Measurements from ENCODE around the gene F2. TPM values are rescaled to one million over a fixed set of nuclear protein-coding genes. Genes with fewer than 3 reads are reported as not detected.

Gene F2
- total RNA-seq, 2 donors from 2014 or later = not detected

DNA sequence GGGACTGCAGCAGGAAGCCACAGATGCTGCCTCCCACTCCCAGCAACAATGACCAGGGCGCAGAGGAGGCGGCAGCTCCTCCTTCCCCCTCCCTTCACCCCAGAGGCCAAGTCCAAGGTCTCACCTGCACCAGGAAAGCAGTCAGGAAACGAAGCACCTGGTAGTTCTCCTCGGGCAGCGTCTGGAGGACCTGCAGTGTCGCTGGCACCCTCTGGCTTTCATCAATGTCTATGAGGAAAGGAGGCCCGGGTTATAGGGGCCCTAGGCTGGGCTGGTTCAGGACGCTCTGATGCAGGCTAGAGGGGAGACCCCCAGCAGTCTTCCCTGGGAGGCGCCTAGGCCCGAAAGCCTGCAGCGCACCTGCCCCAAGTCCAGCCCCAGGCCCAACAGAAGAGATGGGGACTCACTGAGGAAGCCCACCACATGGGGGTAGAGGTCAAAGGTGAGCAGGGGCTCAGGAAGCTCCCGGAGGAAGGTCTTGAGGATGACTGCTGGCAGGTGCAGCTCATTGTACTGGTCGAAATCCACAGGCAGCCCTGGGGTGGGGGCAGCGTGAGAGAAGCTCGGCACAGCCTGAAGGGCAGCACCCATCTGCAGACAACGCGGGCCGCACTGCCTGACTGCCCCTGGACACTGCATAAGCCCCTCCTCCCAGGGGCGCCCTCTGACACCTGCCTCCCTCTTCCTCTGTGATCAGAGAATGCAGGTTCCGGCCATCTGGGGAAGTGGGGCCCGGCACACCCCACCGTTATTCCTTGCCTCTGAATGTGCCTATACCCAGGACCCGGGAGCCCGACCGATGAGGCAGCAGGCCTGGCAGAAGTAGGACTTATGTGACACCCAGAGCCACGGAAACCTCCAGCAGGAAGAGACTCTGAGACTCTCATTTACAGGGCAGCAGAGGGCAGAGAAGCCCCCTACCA is 39.5 kb upstream of the F2 start:
- no peak for ATAC-seq (replicated peaks)
- no peaks in the 10 kb centered on the region for H3K27me3 Mint-ChIP-seq
- no peak overlapping the region for H3K4me3 Mint-ChIP-seq
- peaks cover 7% of the 10 kb centered on the region for H3K4me1 Mint-ChIP-seq
- peaks cover 63% of the 10 kb centered on the region for H3K36me3 Mint-ChIP-seq (ENCODE audit: low read depth)
- H3K9me3 Mint-ChIP-seq = no peaks in the 10 kb centered on the region
- no peak overlapping the region for H3K27ac Mint-ChIP-seq

DNA sequence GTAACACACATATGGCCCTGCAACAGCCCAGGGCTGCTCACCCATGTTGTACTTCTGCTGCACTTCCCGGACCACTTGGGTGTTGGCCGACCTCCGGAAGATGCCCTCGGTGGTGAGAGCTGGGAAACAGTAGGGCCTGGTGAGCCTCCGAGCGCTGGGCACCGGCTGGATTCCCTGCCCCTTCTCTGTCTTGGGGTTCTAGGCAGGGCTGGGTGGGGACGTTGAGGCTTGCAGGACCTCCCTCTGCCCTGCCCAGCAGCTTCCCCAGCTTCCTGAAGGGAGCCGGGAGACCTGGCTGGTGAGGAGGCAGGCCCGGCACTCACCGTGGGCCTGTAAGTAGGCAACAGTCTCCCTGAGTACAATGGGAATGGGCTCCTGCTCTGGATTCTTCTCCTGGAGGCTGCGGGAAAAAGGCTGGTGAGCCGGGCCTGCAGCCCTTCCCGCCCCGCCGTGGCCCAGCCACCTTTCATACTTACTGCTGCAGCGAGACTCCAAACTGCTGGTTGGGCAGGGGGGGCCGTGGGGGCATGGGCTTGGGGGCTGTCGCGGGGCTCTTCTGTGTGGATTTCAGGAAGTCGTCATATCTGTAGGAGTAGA is 38.8 kb upstream of the F2 start:
- H3K27me3 Mint-ChIP-seq = no peaks in the 10 kb centered on the region
- no peak overlapping the region for H3K4me3 Mint-ChIP-seq
- no peaks in the 10 kb centered on the region for H3K9me3 Mint-ChIP-seq
- H3K27ac Mint-ChIP-seq = no peak overlapping the region
- ATAC-seq (replicated peaks) = no peak
- H3K4me1 Mint-ChIP-seq = peaks cover 7% of the 10 kb centered on the region
- H3K36me3 Mint-ChIP-seq (ENCODE audit: low read depth) = peaks cover 71% of the 10 kb centered on the region

DNA sequence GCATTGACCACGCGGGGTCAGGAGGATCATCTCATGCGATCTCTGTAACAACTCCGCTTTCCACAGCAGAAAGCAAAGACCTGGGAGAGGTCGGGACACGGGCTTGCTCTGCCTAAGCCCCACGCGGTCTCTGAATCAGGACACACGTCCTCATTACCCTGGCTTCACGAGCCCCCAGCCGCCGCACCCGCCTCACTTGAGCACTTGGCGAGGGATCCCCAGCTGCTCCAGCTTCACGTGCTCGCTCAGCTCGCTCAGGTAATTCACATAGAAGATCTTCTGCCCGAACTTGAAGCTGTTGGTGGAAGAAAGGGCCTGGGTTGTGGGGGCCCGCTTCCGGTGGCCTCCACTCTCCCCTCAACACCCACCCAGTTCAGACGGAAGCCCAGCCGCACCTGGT is 38.2 kb upstream of the F2 start:
- Mint-ChIP-seq H3K36me3 (ENCODE audit: low read depth) (peaks cover 73% of the 10 kb centered on the region), H3K27me3 (no peaks in the 10 kb centered on the region), H3K9me3 (no peaks in the 10 kb centered on the region), H3K4me1 (peaks cover 7% of the 10 kb centered on the region), H3K27ac (no peak overlapping the region), H3K4me3 (no peak overlapping the region)
- no peak for ATAC-seq (replicated peaks)

DNA sequence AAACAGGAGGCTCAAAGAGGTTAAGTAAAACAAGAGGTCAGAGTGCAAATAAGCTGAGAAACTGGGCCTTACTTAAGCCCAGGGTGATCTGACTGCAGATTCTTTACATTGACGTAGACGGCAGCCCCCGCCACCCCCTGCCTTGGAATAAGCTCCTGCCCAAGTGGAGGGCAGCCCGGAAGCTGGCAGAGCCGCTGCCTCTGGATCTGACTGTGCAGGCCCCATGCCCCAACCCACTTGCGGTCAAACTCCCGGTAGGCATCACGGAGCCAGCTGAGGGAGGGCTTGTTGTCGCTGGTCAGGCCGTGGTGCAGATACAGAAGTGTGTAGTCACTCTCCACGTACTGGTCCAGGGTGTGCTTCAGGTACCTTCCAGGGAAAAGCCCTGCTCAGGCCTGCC is 37.2 kb upstream of the F2 start:
- no peak overlapping the region for H3K4me3 Mint-ChIP-seq
- no peak for ATAC-seq (replicated peaks)
- H3K27me3 Mint-ChIP-seq = no peaks in the 10 kb centered on the region
- no peak overlapping the region for H3K27ac Mint-ChIP-seq
- no peaks in the 10 kb centered on the region for H3K9me3 Mint-ChIP-seq
- peaks cover 81% of the 10 kb centered on the region for H3K36me3 Mint-ChIP-seq (ENCODE audit: low read depth)
- H3K4me1 Mint-ChIP-seq = peaks cover 6% of the 10 kb centered on the region

DNA sequence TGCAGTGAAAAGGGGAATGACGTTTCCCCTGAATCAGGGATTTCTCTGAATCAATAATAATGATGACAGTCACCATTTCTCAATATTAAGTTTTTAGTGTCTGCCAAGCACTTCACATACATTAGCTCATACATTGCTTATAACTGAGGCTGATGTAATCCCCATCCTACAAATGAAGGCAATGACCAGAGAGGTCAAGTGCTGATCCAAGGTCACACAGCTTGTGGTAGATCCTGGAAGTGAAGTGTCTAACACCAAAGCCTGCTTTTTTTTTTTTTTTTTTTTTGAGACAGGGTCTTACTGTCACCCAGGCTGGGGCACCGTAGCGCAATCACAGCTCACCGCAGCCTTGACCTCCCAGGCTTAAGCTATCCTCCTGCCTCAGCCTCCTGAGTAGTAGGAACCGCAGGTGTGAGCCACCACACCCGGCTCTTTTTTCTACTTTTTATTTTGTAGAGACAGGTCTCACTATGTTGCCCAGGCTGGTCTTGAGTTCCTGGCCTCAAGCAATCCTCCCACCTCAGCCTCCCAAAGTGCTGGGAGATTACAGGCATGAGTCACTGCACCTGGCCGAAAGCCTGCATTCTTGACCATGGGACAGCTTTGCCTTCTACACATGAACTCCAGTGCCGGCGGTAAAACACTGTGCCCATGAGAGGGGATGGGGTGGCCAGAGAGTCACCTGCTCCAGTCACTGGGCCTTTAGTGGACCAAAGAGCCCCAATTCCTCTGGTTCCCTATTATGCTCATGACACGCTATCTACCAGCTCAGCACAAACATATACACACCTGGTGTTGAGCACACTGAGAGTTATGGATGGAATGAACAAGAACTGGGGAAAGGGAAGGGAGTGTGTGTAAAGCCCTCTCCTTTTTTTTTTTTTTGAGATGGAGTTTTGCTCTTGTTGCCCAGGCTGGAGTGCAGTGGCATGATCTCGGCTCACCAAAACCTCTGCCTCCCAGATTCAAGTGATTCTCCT is 36.0 kb upstream of the F2 start:
- Mint-ChIP-seq H3K27ac (no peak overlapping the region), H3K27me3 (no peaks in the 10 kb centered on the region), H3K4me3 (no peak overlapping the region), H3K36me3 (ENCODE audit: low read depth) (peaks cover 84% of the 10 kb centered on the region), H3K4me1 (no peaks in the 10 kb centered on the region), H3K9me3 (no peaks in the 10 kb centered on the region)
- ATAC-seq (replicated peaks) = no peak

DNA sequence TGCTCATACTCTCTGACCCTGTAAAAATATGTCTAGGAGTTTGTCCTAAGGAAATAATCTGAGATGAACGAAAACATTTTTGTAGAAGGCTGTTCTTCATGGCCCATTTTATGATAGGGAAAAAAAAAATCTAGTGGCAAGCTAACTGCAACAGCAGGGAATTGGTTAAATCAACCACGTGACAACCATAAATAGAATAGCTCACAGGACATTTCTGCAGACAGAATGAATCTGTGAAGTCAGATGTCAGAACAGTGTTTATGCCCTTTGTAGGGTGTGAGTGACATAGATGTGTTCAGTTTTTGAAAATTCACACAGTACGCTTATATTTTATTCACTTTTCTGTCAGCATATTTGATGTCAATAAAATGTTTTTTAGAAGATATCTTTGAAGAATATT is 34.6 kb upstream of the F2 start:
- no peaks in the 10 kb centered on the region for H3K27me3 Mint-ChIP-seq
- H3K27ac Mint-ChIP-seq = no peak overlapping the region
- peaks cover 84% of the 10 kb centered on the region for H3K36me3 Mint-ChIP-seq (ENCODE audit: low read depth)
- H3K9me3 Mint-ChIP-seq = no peaks in the 10 kb centered on the region
- H3K4me1 Mint-ChIP-seq = no peaks in the 10 kb centered on the region
- no peak overlapping the region for H3K4me3 Mint-ChIP-seq
- no peak for ATAC-seq (replicated peaks)

DNA sequence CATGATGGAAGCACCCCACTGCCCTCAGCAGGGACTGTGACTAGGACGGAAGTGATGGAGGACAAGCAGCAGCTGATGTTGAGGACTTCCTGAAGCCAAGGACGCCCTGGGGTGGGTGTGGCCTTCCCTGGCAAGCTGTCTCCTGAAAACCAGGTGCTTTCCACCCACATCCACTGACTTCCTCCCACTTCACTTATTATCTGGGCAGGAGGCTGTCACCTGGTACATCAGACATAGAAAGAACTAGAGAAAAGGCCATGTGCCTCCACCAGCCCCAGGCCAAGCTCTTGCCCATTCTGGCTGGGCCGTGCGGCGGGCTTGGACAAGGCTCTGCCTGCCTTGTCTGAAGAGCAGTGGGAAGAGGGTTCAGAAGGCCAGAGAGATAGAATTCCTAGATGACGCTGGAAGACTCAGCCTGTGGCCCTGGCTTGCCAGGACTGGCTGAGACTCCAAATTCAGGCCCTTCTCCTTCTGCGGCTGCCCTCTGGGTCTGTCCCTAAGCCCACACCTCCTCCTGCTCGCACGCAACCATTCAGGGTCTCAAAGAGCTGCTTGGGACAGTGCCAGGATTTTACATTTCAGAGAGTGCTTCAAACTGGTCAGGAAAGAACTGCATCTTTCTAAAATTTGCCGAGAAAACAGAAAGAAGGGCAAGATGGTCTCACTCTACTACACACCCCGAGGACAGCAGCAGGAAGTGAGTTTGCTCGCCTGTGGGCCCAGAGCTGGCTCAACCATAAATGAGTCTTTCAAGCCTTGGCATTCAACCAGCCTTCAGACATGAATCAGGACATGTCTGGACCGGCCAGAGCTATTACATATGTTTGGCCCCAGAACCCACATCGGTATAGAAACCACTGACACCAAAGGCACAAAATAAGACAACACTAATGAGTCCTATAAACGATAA is 31.9 kb upstream of the F2 start:
- H3K36me3 Mint-ChIP-seq (ENCODE audit: low read depth) = peaks cover 84% of the 10 kb centered on the region
- H3K4me1 Mint-ChIP-seq = peaks cover 5% of the 10 kb centered on the region
- no peaks in the 10 kb centered on the region for H3K9me3 Mint-ChIP-seq
- ATAC-seq (replicated peaks) = no peak
- no peak overlapping the region for H3K4me3 Mint-ChIP-seq
- H3K27me3 Mint-ChIP-seq = no peaks in the 10 kb centered on the region
- peak overlapping the region; percentile 46 for H3K27ac Mint-ChIP-seq

DNA sequence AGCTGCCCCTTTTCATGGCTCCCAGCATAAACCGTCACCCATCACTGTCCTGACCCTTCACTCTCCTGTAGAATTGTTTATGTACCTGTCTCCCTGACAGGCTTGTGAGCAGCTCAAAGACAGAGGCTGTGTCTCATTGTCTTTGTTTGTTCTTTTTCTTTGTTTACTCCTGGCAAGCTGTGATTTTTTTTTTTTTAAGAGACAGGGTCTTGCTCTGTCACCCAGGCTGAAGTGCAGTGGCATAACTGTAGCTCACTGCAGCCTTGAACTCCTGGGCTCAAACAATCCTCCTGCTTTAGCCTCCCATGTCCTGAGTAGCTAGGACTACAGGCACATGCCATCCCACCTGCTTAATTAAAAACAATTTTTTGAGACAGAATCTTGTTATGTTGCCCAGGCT is 28.3 kb upstream of the F2 start:
- no peak for ATAC-seq (replicated peaks)
- peaks cover 5% of the 10 kb centered on the region for H3K4me1 Mint-ChIP-seq
- peak overlapping the region; percentile 83 for H3K27ac Mint-ChIP-seq
- no peaks in the 10 kb centered on the region for H3K27me3 Mint-ChIP-seq
- no peaks in the 10 kb centered on the region for H3K9me3 Mint-ChIP-seq
- peaks cover 98% of the 10 kb centered on the region for H3K36me3 Mint-ChIP-seq (ENCODE audit: low read depth)
- no peak overlapping the region for H3K4me3 Mint-ChIP-seq

DNA sequence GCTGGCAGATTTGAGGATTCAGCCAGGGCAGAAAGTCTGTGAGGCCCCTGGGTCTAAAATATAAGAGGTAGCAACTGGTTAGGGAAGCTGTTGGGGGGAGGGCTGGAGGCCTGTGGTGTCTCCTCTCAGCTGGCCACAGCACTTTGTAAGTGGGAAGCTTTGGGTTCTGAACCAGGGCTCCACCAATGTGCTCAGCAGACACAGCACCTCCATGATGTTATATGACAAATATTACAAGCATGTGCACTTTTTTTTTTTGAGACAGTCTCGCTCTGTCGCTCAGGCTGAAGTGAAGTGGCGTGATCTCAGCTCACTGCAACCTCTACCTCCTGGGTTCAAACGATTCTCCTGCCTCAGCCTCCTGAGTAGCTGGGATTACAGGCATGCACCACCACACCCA is 26.6 kb upstream of the F2 start:
- ATAC-seq (replicated peaks) = no peak
- H3K36me3 Mint-ChIP-seq (ENCODE audit: low read depth) = peaks cover 87% of the 10 kb centered on the region
- no peaks in the 10 kb centered on the region for H3K27me3 Mint-ChIP-seq
- peaks cover 5% of the 10 kb centered on the region for H3K4me1 Mint-ChIP-seq
- no peak overlapping the region for H3K4me3 Mint-ChIP-seq
- no peak overlapping the region for H3K27ac Mint-ChIP-seq
- no peaks in the 10 kb centered on the region for H3K9me3 Mint-ChIP-seq

DNA sequence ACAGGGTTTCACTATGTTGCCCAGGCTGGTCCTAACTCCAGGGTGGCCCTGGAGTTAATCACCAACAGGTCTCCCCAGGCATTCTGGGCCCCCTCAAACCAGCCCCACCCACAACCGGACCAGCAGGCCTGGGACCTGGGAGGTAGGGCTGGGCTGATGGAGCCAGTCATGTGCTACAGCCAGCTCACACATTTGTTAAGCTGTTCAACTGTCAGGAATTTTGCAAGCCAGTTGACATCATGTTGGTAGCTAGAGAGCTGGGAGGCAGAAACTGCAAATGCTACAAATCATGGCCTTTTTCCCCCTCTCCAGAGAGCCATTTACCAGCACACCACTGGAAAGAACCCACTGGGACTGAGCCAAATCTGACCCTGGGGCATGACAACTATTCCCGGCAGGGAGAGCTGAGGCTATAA is 25.4 kb upstream of the F2 start:
- ATAC-seq (replicated peaks) = no peak
- Mint-ChIP-seq H3K36me3 (ENCODE audit: low read depth) (peaks cover 76% of the 10 kb centered on the region), H3K27ac (peak overlapping the region; percentile 76), H3K27me3 (no peaks in the 10 kb centered on the region), H3K4me1 (peaks cover 9% of the 10 kb centered on the region), H3K4me3 (no peak overlapping the region), H3K9me3 (no peaks in the 10 kb centered on the region)

DNA sequence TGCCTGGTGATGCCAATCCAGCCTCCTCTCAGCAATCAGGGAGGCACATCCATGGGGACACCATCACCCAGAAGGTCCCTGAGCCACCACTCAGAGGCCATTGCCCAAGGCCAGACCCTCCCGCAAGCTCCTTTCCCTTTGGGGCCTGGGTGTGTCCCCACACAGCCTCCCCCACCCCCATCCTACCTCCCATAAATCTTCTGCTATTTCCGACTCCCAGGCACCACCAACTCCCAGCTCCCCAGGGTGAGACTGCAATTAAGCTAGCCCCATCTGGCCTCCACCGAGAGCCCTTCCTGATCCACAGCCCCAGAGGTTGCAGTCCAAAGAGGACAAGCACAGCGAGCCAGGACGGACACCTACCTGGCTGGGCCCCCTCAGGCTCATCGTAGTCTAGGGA is 24.9 kb upstream of the F2 start:
- H3K4me1 Mint-ChIP-seq = peaks cover 9% of the 10 kb centered on the region
- peak overlapping the region; percentile 76 for H3K27ac Mint-ChIP-seq

DNA sequence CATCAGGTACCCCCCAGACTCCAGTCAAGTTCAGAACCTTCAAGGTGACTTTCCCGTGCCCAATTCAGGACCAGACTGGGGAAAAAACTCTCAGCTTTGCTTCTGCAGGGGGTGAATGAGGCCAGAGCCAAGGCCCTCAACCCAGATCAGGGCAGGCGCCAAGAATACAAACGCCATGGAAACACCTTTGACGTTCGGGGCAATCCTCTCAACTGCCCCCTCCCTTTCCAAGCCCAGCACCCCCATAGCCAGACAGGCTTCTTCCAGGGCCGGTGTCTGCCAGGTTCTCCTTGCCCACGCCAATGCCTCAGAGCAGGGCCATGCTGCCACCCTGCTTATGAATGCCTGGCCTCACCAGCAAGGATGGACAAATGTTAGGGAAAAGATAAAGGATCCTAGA is 24.4 kb upstream of the F2 start:
- Mint-ChIP-seq H3K4me3 (no peak overlapping the region), H3K9me3 (no peaks in the 10 kb centered on the region), H3K27me3 (no peaks in the 10 kb centered on the region), H3K27ac (peak overlapping the region; percentile 76), H3K4me1 (peaks cover 9% of the 10 kb centered on the region), H3K36me3 (ENCODE audit: low read depth) (peaks cover 66% of the 10 kb centered on the region)
- ATAC-seq (replicated peaks) = no peak

More for the DNA sequence above, 24.9 kb upstream of the F2 start:
- Mint-ChIP-seq H3K27me3 (no peaks in the 10 kb centered on the region), H3K36me3 (ENCODE audit: low read depth) (peaks cover 71% of the 10 kb centered on the region), H3K4me3 (no peak overlapping the region), H3K9me3 (no peaks in the 10 kb centered on the region)
- no peak for ATAC-seq (replicated peaks)

DNA sequence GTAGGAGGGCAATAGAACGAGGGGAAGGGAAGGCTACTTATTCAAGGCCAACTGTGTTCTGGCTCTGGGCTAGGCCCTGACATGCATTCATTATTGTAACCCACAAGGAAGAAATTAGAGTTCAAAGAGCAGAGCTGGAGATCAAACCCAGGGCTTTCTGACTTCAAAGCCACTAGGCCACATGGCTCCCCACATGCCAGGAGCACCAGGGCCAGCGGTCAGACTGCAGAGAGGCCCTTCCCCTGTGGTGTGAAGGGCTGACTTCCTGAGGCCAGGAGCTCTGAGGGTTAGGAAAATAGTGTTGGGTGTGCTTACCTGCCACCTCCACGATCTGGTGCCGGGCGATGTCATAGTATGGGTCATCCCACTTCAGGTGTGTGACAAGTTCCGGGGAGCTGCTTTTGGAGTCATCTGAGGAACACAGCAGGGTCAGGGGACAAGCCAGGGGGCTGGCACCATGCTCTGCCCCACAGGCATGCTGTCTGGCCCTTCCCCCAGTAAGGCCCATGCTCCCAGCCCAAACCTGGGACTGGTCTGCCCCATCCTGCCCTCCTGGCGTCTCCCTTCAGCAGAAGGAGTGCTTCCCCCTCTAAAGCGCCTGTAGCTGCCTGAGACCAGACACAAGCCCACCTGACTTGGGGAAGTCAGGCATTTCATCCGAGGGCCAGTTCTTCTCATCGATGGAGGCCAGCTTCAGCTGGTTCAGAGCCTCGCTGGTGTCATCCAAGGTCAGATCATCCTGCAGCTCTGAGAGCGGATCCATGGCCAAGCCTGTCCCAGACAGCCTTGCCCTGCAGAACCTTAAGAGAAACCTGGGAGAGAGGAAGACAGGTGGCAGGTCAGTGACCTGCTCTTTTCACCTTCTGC is 23.4 kb upstream of the F2 start:
- Mint-ChIP-seq H3K27ac (peak overlapping the region; percentile 66), H3K9me3 (no peaks in the 10 kb centered on the region), H3K36me3 (ENCODE audit: low read depth) (peaks cover 61% of the 10 kb centered on the region), H3K4me3 (no peak overlapping the region), H3K4me1 (peaks cover 7% of the 10 kb centered on the region), H3K27me3 (no peaks in the 10 kb centered on the region)
- ATAC-seq (replicated peaks) = no peak
